ACC112 (cell line): ENCODE results near the gene JPT2.

Experiments
- H2AFZ ChIP-seq: fragments of 200-600 bp; sonication (generic); one replicate; pipeline ENCODE4 v1.6.0; 2017; ENCODE audit warnings: antibody characterized with exemption, low read length; ENCODE audit not compliant: unreplicated experiment
- H3K27ac ChIP-seq: fragments of 200-600 bp; sonication (generic); 2 replicates; pipeline ENCODE4 v1.5.1; 2014; ENCODE audit warnings: low read depth, mild to moderate bottlenecking, antibody characterized with exemption, low read length, moderate library complexity
- H3K27me3 ChIP-seq: fragments of 200-600 bp; sonication (generic); 2 replicates; pipeline ENCODE4 v1.6.1; 2014; ENCODE audit warnings: mild to moderate bottlenecking, antibody characterized with exemption, low read length, moderate library complexity, mixed read lengths; ENCODE audit not compliant: insufficient read depth
- H3K36me3 ChIP-seq: fragments of 200-600 bp; sonication (generic); 2 replicates; pipeline ENCODE4 v1.6.1; 2016; ENCODE audit warnings: mild to moderate bottlenecking, antibody characterized with exemption, low read length, moderate library complexity, mixed read lengths; ENCODE audit not compliant: insufficient read depth
- H3K4me1 ChIP-seq: fragments of 200-600 bp; sonication (generic); one replicate; pipeline ENCODE4 v1.6.1; 2016; ENCODE audit warnings: low read length, mixed read lengths; ENCODE audit not compliant: insufficient read depth, unreplicated experiment, control insufficient read depth
- H3K4me3 ChIP-seq: fragments of 200-600 bp; sonication (generic); 2 replicates; pipeline ENCODE4 v1.5.1; 2014; ENCODE audit warnings: mild to moderate bottlenecking, low read depth, low read length
- H3K79me2 ChIP-seq: fragments of 200-600 bp; sonication (generic); one replicate; pipeline ENCODE4 v1.6.0; 2016; ENCODE audit warnings: low read length; ENCODE audit not compliant: control insufficient read depth, unreplicated experiment, insufficient read depth

Gene JPT2

GRCh38 chr16:1705688-1706385 is 27.8 kb downstream of the JPT2 start, which contains the start of gene MAPK8IP3:
TSS of gene MAPK8IP3 (plus strand) at chr16:1706195. CDS start at chr16:1706340, 145 bp downstream.
- H3K27ac ChIP-seq, result peak within 1 kb of the TSS; percentile 76
- peak within 1 kb of the TSS; percentile 93 for H3K4me3 ChIP-seq
- no peaks in the 10 kb centered on the region for H3K27me3 ChIP-seq
- H3K79me2 ChIP-seq, result peaks cover 55% of the 10 kb centered on the region
- peaks cover 28% of the 10 kb centered on the region for H3K4me1 ChIP-seq
- H3K36me3 ChIP-seq, result peaks cover 6% of the 10 kb centered on the region; the same call in 1 of the 2 replicates
- peak within 1 kb of the TSS; percentile 91 for H2AFZ ChIP-seq

DNA sequence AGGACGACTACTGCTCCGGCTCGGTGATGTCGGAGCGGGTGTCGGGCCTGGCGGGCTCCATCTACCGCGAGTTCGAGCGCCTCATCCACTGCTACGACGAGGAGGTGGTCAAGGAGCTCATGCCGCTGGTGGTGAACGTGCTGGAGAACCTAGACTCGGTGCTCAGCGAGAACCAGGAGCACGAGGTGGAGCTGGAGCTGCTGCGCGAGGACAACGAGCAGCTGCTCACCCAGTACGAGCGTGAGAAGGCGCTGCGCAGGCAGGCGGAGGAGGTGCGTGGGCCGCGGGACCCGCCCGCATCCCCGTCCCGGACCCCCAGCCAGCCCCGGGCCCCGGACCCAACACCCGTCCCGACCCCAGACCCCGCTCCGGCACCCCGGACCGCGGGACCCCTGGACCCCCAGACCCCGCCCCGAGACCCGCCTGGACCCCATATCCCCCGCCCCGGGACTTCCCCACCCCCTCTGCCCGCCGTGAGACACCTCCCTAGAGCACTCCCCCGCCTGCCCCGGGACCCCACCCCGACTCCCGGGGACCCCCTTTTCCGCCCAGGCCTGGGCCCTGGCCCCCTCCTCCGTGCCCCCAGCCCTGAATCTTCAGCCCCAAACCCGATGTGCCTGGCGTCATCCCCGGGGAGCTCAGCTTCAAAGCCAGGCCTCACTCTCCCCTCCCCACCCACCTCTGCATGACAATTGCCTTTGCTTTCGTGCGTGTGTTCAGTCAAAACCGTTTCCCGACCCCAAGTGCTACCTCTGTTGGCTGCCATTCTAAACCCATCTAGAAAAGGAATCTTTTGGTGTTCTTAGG is 28.5 kb downstream of the JPT2 start:
- peak overlapping the region; percentile 76 for H3K27ac ChIP-seq
- peak overlapping the region; percentile 93 for H3K4me3 ChIP-seq
- H3K79me2 ChIP-seq, result peaks cover 62% of the 10 kb centered on the region
- H3K36me3 ChIP-seq, result 0 out of 2 replicates have a peak, but pooled peaks cover under 1% of the 10 kb centered on the region
- peaks cover 28% of the 10 kb centered on the region for H3K4me1 ChIP-seq
- no peaks in the 10 kb centered on the region for H3K27me3 ChIP-seq
- peak overlapping the region; percentile 91 for H2AFZ ChIP-seq

DNA sequence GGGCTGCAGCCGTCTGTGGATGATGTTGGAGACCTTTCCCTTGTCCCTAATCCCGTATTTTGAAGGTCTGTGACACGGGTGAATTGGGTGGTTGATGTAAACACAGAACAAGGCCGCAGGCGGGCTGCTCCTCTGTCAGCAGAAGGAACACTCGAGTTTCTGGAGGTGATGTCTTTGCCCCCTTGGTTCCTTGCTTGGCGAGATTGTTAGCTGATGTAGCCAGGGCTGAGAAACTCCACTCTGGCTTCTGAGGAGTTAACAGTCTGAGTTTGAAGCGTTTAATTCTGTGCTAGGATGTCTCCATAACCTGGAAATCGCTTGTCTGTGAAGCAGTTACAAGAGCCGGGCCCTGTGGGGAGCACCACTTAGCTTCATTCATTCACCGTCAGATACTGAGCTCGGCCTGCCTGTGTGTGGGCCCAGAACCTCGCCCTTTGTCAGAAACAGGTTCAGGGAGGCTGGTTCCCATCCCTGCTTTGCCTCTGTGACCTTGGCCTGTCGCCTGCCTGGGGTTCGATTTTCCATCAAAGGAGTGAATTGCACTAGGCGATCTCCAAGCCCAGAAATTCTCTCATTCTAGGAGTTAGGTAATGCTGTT is 29.2 kb downstream of the JPT2 start:
- Histone ChIP-seq H2AFZ (no peak overlapping the region), H3K4me1 (peaks cover 28% of the 10 kb centered on the region), H3K79me2 (peaks cover 65% of the 10 kb centered on the region), H3K36me3 (no peaks in the 10 kb centered on the region), H3K27ac (peak overlapping the region; percentile 4), H3K27me3 (no peaks in the 10 kb centered on the region), H3K4me3 (peak overlapping the region; percentile 93)

DNA sequence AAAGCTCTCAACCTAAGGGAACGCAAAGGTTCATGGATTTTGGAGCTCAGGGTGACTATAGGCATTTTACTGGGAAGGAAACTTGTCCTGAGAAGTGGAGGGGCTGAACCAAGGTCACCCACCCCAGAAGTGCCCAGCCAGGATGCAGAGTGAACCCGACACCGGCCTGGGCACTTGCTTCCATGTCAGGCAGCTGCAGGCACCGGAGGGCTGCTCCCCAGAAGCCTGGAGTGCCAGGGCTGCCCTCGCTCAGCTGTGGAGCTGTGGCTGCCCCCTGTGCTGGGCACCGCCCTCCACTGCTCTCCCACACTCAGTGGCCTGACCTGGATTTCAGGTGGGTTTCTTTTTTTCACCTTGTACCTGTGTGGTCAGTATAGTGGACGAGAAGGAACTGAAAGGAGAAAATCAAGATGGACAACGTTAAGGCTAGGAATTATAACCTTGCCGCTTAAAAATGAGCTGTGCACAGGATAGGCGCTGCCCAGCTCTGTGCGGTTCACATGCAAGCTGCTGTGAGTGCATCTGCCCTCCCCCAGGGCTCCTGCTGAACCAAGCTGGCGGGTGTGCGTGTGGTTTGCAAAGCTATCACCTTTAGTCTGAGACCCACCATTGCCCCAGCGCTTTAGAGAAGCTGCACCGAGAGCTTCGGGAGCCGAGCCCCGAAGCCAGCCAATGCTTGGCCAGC is 30.1 kb downstream of the JPT2 start:
- peaks cover 28% of the 10 kb centered on the region for H3K4me1 ChIP-seq
- no peaks in the 10 kb centered on the region for H3K27me3 ChIP-seq
- H3K36me3 ChIP-seq, result no peaks in the 10 kb centered on the region
- no peak overlapping the region for H3K27ac ChIP-seq
- H3K79me2 ChIP-seq, result peaks cover 74% of the 10 kb centered on the region
- no peak overlapping the region for H2AFZ ChIP-seq
- H3K4me3 ChIP-seq, result peak overlapping the region; percentile 93

GRCh38 chr16:1708768-1709180 is 30.7 kb downstream of the JPT2 start:
- H3K27me3 ChIP-seq, result no peaks in the 10 kb centered on the region
- no peak overlapping the region for H2AFZ ChIP-seq
- H3K4me3 ChIP-seq, result peak overlapping the region; percentile 93
- no peaks in the 10 kb centered on the region for H3K36me3 ChIP-seq
- peaks cover 80% of the 10 kb centered on the region for H3K79me2 ChIP-seq
- H3K4me1 ChIP-seq, result peaks cover 28% of the 10 kb centered on the region
- no peak overlapping the region for H3K27ac ChIP-seq

GRCh38 chr16:1709356-1709755 is 31.3 kb downstream of the JPT2 start:
- Histone ChIP-seq H3K79me2 (peaks cover 82% of the 10 kb centered on the region), H3K36me3 (no peaks in the 10 kb centered on the region), H3K27me3 (no peaks in the 10 kb centered on the region), H3K27ac (no peak overlapping the region), H2AFZ (no peak overlapping the region), H3K4me1 (peaks cover 27% of the 10 kb centered on the region), H3K4me3 (no peak overlapping the region)

- H3K4me1 ChIP-seq, result peaks cover 23% of the 10 kb centered on the region
- H2AFZ ChIP-seq, result no peak overlapping the region
- H3K27ac ChIP-seq, result no peak overlapping the region
- H3K36me3 ChIP-seq, result no peaks in the 10 kb centered on the region
- H3K27me3 ChIP-seq, result no peaks in the 10 kb centered on the region
- H3K4me3 ChIP-seq, result no peak overlapping the region
- peaks cover 91% of the 10 kb centered on the region for H3K79me2 ChIP-seq
Observed at GRCh38 chr16:1710811-1711507, 32.9 kb downstream of the JPT2 start.

- Histone ChIP-seq H2AFZ (no peak overlapping the region), H3K27ac (no peak overlapping the region), H3K27me3 (no peaks in the 10 kb centered on the region), H3K4me1 (peaks cover 18% of the 10 kb centered on the region), H3K4me3 (no peak overlapping the region), H3K79me2 (peaks cover 85% of the 10 kb centered on the region), H3K36me3 (no peaks in the 10 kb centered on the region)
Observed at GRCh38 chr16:1712791-1713261, 34.7 kb downstream of the JPT2 start.

GRCh38 chr16:1713331-1713730 is 35.3 kb downstream of the JPT2 start:
- Histone ChIP-seq H3K4me3 (no peak overlapping the region), H3K4me1 (peaks cover 13% of the 10 kb centered on the region), H3K27me3 (no peaks in the 10 kb centered on the region), H3K79me2 (peaks cover 80% of the 10 kb centered on the region), H3K36me3 (no peaks in the 10 kb centered on the region), H2AFZ (no peak overlapping the region), H3K27ac (no peak overlapping the region)

GRCh38 chr16:1713933-1714332 is 35.9 kb downstream of the JPT2 start:
- H2AFZ ChIP-seq, result no peak overlapping the region
- no peaks in the 10 kb centered on the region for H3K36me3 ChIP-seq
- H3K27me3 ChIP-seq, result no peaks in the 10 kb centered on the region
- peaks cover 78% of the 10 kb centered on the region for H3K79me2 ChIP-seq
- H3K4me3 ChIP-seq, result no peak overlapping the region
- peaks cover 7% of the 10 kb centered on the region for H3K4me1 ChIP-seq
- no peak overlapping the region for H3K27ac ChIP-seq
